Activated naive CD4-positive, alpha-beta T cell treated with anti-CD3 and anti-CD28 coated beads, Interleukin-2, amount 50 U/mL, for 72 hours (primary cell): Measurements from ENCODE around the gene JAK2. TPM values are rescaled to one million over a fixed set of nuclear protein-coding genes. Genes with fewer than 3 reads are reported as not detected.
"Not testable (repeated sequence)": the region's sequence is repeated elsewhere in the genome, so short reads cannot be mapped to it uniquely, and the experiment has no call there.

Experiments used
- ATAC-seq, 2 donors: fragments of 150-1000 bp; cut with Tn5 transposase; 2 replicates each; pipeline ENCODE4 v1.10.0; 2021; ENCODE audit warnings: mild to moderate bottlenecking in 2 of 2, moderate library complexity in 2 of 2
- DNase-seq, 2 donors: peaks; one replicate each; pipeline ENCODE4 v3.0.0; 2021 to 2022; ENCODE audit warnings: low spot score in 2 of 2
- H3K27ac Mint-ChIP-seq, 2 donors: one replicate each; pipeline ENCODE4 v1.8.0; 2022; ENCODE audit warnings: mild to moderate bottlenecking in 2 of 2, mixed read lengths in 2 of 2
- H3K36me3 Mint-ChIP-seq, 2 donors: one replicate each; pipeline ENCODE4 v1.8.0; 2022; ENCODE audit warnings: mixed read lengths in 2 of 2
- H3K9me3 Mint-ChIP-seq, 2 donors: one replicate each; pipeline ENCODE4 v1.8.0; 2022; ENCODE audit warnings: mixed read lengths in 2 of 2
- total RNA-seq, 2 donors: library from RNA; stranded (reverse); gene quantifications; one replicate each; pipeline ENCODE4 v1.2.3, GENCODE V29; 2022

The JAK2 gene
- total RNA-seq, 2 donors from 2014 or later: 16.4 to 30.4 TPM

GRCh38 chr9:5073701-5074100 lies 88.6 kb downstream of the JAK2 start:
- no peaks in the 10 kb centered on the region for H3K9me3 Mint-ChIP-seq
- ATAC-seq (no peak), DNase-seq (no peak)
- H3K36me3 Mint-ChIP-seq: peaks cover 10 to 14% of the 10 kb centered on the region in 2 donors
- H3K27ac Mint-ChIP-seq: no peak overlapping the region

DNA sequence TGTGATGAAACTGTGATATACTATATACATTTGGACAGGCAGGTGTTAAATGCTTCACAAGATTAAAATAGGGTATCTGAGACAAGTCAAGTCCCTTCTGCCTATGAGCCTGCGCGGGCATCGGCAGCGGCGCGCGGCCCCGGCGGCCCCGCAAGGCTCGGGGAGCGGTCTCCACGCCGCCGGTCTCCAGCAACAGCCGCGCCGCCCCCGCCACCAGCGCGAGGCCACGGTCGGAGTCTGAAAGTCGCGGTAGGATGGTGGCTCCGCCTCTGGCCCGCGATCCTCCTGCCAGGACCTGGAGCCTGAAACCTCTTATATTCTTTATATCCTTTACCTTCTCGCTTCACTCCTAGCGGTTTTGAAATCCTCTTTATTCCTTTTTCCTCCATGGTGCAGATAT lies 100.9 kb downstream of the JAK2 start:
- Mint-ChIP-seq H3K36me3 (peaks cover 22 to 55% of the 10 kb centered on the region in 2 donors), H3K27ac (no peak overlapping the region), H3K9me3 (peaks cover 0 to 9% of the 10 kb centered on the region in 2 donors)
- ATAC-seq (no peak), DNase-seq (no peak)

DNA sequence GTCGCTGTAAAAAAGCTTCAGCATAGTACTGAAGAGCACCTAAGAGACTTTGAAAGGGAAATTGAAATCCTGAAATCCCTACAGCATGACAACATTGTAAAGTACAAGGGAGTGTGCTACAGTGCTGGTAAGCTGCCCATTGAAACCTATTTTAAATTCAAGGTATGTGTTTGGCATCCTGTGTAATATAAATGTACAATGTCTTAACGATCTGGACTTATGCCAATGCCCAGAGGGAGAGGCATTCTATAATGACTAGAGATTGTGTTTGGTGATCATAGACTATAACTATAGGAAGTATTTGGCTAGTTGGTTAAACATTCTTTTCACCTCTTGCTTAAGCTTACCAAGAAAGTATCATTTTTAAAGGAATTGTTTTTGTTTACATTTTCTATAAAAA lies 104.7 kb downstream of the JAK2 start:
- H3K27ac Mint-ChIP-seq: no peak overlapping the region
- no peak for DNase-seq
- H3K9me3 Mint-ChIP-seq: peaks cover 0 to 9% of the 10 kb centered on the region in 2 donors
- H3K36me3 Mint-ChIP-seq: peaks cover 16 to 30% of the 10 kb centered on the region in 2 donors
- no peak for ATAC-seq

GRCh38 chr9:5095795-5096194 lies 110.7 kb downstream of the JAK2 start:
- DNase-seq: no peak

GRCh38 chr9:5099466-5099865 lies 114.4 kb downstream of the JAK2 start:
- H3K27ac Mint-ChIP-seq: no peak overlapping the region
- peaks cover 19 to 20% of the 10 kb centered on the region in 2 donors for H3K9me3 Mint-ChIP-seq
- ATAC-seq: no peak
- DNase-seq: no peak
- H3K36me3 Mint-ChIP-seq: peaks cover 0 to 12% of the 10 kb centered on the region in 2 donors

More at GRCh38 chr9:5095795-5096194, 110.7 kb downstream of the JAK2 start:
- no peak for ATAC-seq
- no peaks in the 10 kb centered on the region for H3K9me3 Mint-ChIP-seq
- H3K36me3 Mint-ChIP-seq: no peaks in the 10 kb centered on the region
- no peak overlapping the region for H3K27ac Mint-ChIP-seq

GRCh38 chr9:5101127-5101526 lies 116.1 kb downstream of the JAK2 start:
- not testable (repeated sequence) for H3K27ac Mint-ChIP-seq, DNase-seq, ATAC-seq
- H3K36me3 Mint-ChIP-seq: peaks cover 14 to 23% of the 10 kb centered on the region in 2 donors
- H3K9me3 Mint-ChIP-seq: peaks cover 20 to 26% of the 10 kb centered on the region in 2 donors

DNA sequence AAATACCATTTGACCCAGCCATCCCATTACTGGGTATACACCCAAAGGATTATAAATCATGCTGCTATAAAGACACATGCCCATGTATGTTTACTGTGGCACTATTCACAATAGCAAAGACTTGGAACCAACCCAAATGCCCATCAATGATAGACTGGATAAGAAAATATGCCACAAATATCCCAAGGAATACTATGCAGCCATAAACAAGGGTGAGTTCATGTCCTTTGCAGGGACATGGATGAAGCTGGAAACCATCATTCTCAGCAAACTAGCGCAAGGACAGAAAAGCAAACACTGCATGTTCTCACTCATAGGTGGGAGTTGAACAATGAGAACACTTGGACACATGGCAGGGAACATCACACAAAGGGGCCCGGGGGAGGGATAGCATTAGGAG lies 121.4 kb downstream of the JAK2 start:
- DNase-seq, H3K27ac Mint-ChIP-seq, ATAC-seq: not testable (repeated sequence)
- Mint-ChIP-seq H3K36me3 (peaks cover 14 to 23% of the 10 kb centered on the region in 2 donors), H3K9me3 (peaks cover 20 to 25% of the 10 kb centered on the region in 2 donors)

DNA sequence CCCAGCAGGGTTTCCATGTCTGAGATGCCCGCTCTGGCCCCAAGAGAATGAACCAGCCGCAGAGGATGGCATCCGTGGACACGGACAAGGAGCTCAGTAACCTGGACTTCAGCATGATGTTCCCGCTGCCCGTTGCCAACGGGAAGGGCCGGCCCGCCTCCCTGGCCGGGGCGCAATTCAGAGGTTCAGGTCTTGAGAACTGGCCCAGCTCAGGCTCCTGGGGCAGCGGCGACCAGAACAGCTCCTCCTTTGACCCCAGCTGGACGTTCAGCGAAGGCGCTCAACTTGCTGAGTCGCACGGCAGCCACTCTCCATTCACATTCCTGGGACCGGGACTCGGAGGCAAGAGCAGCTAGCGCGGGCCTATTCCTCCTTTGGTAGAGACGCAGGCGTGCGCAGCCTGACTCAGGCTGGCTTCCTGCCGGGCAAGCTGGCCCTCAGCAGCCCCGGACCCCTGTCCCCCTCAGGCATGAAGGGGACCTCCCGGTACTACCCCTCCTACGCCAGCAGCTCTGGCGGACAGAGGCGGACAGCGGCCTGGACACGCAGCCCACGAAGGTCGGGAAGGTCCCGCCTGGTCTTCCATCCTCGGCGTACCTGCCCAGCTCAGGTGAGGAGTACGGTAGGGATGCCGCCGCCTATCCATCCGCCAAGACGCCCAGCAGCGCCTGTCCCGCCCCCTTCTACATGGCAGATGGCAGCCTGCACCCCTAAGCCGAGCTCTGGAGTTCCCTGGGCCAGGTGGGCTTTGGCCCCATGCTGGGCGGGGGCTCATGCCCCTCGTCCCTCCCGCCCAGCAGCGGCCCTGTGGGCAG lies 126.0 kb downstream of the JAK2 start:
- Mint-ChIP-seq H3K27ac (no peak overlapping the region), H3K9me3 (peaks cover 0 to 9% of the 10 kb centered on the region in 2 donors), H3K36me3 (peaks cover 26 to 30% of the 10 kb centered on the region in 2 donors)
- DNase-seq (no peak), ATAC-seq (no peak)

DNA sequence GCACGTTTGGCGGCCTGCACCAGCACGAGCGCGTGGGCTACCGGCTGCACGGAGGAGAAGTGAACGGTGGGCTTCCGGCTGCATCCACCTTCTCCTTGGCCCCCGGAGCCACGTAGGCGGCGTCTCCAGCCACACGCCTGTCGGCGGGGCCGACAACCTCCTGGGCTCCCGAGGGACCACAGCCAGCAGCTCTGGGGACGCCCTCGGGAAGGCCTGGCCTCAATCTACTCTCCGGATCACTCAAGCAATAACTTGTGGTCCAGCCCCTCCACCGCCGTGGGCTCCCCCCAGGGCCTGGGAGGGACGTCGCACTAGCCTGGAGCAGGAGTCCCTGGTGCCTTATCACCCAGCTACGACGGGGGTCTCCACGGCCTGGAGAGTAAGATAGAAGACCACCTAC lies 126.6 kb downstream of the JAK2 start:
- peaks cover 0 to 9% of the 10 kb centered on the region in 2 donors for H3K9me3 Mint-ChIP-seq
- peaks cover 26 to 29% of the 10 kb centered on the region in 2 donors for H3K36me3 Mint-ChIP-seq
- H3K27ac Mint-ChIP-seq: no peak overlapping the region
- DNase-seq (no peak), ATAC-seq (no peak)

DNA sequence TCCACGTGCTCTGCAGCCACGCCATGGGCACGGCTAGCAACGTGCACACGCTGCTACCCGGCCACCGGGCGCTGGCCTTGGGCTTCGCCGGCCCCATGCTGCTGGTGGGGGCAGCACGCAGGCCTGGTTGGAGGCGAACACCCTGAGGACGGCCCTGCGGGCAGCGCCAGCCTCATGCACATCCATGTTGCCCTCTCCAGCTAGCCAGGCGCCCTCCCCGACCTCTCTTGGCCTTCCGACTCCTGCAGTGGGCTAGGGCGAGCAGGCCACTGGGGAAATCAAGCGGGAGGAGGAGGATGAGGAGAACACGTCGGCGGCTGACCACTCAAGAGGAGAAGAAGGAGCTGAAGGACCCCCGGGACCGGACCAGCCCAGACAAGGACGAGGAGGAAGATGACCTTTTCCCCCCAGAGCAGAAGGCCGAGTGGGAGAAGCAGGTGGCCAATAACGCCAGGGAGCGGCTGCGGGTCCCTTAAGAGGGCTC lies 127.1 kb downstream of the JAK2 start:
- no peak for DNase-seq
- Mint-ChIP-seq H3K9me3 (peaks cover 0 to 9% of the 10 kb centered on the region in 2 donors), H3K36me3 (peaks cover 26 to 29% of the 10 kb centered on the region in 2 donors), H3K27ac (no peak overlapping the region)
- ATAC-seq: no peak

DNA sequence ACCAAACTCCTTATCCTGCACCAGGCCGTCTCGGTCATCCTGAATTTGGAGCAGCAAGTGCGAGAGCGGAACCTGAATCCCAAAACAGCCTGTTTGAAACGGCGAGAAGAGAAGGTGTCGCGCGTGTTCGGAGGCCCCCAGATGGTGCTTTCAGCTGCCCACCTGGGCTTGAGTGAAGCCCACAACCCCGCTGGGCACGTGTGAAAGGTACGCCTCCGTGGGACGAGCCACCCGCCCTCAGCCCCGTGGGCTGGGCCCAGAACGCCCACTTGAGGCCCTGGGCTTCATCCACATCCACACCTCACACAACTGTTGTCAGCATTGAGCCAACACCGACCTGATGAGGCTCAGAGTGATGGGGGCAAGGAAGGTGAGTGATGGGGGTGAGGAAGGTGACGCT lies 127.6 kb downstream of the JAK2 start:
- no peak for DNase-seq
- ATAC-seq: no peak
- Mint-ChIP-seq H3K36me3 (peaks cover 26 to 29% of the 10 kb centered on the region in 2 donors), H3K27ac (no peak overlapping the region), H3K9me3 (peaks cover 0 to 9% of the 10 kb centered on the region in 2 donors)

DNA sequence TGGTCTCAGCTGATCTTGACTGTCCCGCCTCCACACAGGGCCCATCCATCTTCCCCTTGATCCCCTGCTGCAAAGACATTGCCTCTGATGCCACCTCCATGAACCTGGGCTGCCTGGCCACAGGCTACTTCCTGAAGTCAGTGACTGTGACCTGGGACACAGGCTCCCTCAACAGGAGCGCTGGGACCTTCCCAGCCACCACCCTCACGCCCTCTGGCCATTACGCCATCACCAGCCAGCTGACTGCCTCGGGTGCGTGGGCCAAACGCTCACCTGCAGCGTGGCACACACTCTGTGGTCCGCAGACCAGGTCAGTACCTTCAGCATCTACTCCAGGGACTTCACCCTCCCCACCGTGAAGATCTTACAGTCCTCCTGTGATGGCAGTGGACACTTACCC lies 128.5 kb downstream of the JAK2 start:
- no peak for DNase-seq
- H3K27ac Mint-ChIP-seq: peak overlapping the region in 1 of 2 donors; percentile 79
- H3K9me3 Mint-ChIP-seq: peaks cover 0 to 9% of the 10 kb centered on the region in 2 donors
- no peak for ATAC-seq
- peaks cover 26 to 29% of the 10 kb centered on the region in 2 donors for H3K36me3 Mint-ChIP-seq

DNA sequence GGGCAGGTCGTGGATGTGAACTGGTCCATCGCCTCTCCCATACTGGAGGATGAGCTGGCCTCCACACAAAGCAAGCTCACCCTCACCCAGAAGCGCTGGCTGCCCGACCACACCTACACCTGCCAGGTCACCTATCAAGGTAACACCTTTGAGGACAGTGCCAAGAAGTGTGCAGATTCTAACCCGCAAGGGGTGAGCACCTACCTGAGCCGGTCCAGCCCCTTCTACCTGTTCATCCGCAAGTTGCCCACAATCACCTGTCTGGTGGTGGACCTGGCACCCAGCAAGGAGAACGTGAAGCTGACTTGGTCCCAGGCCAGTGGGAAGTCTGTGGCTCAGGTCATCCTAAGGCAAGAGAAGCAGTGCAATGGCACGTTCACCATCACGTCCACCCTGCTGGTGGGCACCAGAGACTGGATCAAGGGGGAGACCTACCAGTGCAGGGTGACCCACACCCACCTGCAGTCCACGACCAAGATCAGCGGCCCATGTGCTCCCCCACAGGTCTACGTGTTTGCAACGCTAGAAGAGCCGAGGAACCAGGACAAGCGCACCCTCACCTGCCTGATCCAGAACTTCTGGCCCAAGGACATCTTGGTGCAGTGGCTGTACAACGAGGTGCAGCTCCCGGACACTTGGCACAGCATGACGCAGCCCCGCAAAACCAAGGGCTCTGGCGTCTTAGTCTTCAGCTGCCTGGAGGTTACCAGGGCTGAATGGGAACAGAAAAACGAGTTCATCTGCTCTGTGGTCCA lies 129.1 kb downstream of the JAK2 start:
- DNase-seq: no peak
- Mint-ChIP-seq H3K27ac (peak overlapping the region in 1 of 2 donors; percentile 79), H3K9me3 (peaks cover 0 to 9% of the 10 kb centered on the region in 2 donors), H3K36me3 (peaks cover 26 to 29% of the 10 kb centered on the region in 2 donors)
- ATAC-seq: peak in 1 of 2 donors; percentile 12

- no peak for DNase-seq
- H3K9me3 Mint-ChIP-seq: no peaks in the 10 kb centered on the region
- H3K27ac Mint-ChIP-seq: no peak overlapping the region
- no peak for ATAC-seq
- H3K36me3 Mint-ChIP-seq: peaks cover 14 to 23% of the 10 kb centered on the region in 2 donors
These were observed 137.0 kb downstream of the JAK2 start for GRCh38 chr9:5122116-5122515.

GRCh38 chr9:5122516-5122915 lies 137.4 kb downstream of the JAK2 start:
- H3K36me3 Mint-ChIP-seq: peaks cover 16 to 25% of the 10 kb centered on the region in 2 donors
- no peak for DNase-seq
- no peak overlapping the region for H3K27ac Mint-ChIP-seq
- no peaks in the 10 kb centered on the region for H3K9me3 Mint-ChIP-seq
- ATAC-seq: no peak

- peaks cover 27 to 42% of the 10 kb centered on the region in 2 donors for H3K36me3 Mint-ChIP-seq
- peaks cover 21 to 23% of the 10 kb centered on the region in 2 donors for H3K9me3 Mint-ChIP-seq
- ATAC-seq (peak in 1 of 2 donors; percentile 52), DNase-seq (no peak)
- H3K27ac Mint-ChIP-seq: no peak overlapping the region
These were observed 155.1 kb downstream of the JAK2 start for GRCh38 chr9:5140151-5140550.

DNA sequence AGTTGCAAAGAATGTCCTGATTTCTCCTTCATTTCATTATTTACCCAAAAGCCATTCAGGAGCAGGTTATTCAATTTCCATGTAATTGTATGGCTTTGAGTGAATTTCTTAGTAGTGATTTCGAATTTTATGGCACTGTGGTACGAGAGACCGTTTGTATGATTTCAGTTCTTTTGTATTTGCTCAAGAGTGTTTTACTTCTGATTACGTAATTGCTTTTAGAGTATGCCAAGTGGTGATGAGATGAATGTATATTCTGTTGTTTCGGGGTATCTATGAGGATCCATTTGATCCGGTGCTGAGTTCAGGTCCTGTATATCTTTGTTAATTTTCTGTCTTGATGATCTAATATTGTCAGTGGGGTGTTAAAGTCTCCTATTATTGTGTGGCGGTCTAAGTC lies 159.1 kb downstream of the JAK2 start:
- H3K9me3 Mint-ChIP-seq: peaks cover 17 to 27% of the 10 kb centered on the region in 2 donors
- H3K36me3 Mint-ChIP-seq: peaks cover 39 to 73% of the 10 kb centered on the region in 2 donors
- no peak overlapping the region for H3K27ac Mint-ChIP-seq
- no peak for DNase-seq
- ATAC-seq: no peak
